Measurements from ENCODE around the gene LGALS9.
"Not testable (repeated sequence)": the region's sequence is repeated elsewhere in the genome, so short reads cannot be mapped to it uniquely, and the experiment has no call there.

The LGALS9 gene

GRCh38 chr17:27655525-27656111 is 24.6 kb downstream of the LGALS9 start:
- FAIRE-seq, result not testable (repeated sequence)

- not testable (repeated sequence) for FAIRE-seq
These were observed 25.6 kb downstream of the LGALS9 start for GRCh38 chr17:27656620-27657019.

GRCh38 chr17:27657620-27658019 is 26.6 kb downstream of the LGALS9 start:
- FAIRE-seq, result no peak

- no peak for FAIRE-seq
These were observed 28.7 kb downstream of the LGALS9 start for GRCh38 chr17:27659683-27660082.

GRCh38 chr17:27660436-27660835 is 29.4 kb downstream of the LGALS9 start:
- FAIRE-seq, result no peak

- FAIRE-seq, result no peak
These were observed 33.1 kb downstream of the LGALS9 start for GRCh38 chr17:27663936-27664605.

GRCh38 chr17:27664606-27664965 is 33.6 kb downstream of the LGALS9 start:
- FAIRE-seq, result no peak

- FAIRE-seq, result no peak
These were observed 34.6 kb downstream of the LGALS9 start for GRCh38 chr17:27665549-27665948.

- not testable (repeated sequence) for FAIRE-seq
These were observed 35.3 kb downstream of the LGALS9 start for GRCh38 chr17:27666270-27666669.

- FAIRE-seq, result no peak
These were observed 36.0 kb downstream of the LGALS9 start for GRCh38 chr17:27666831-27667560.

- no peak for FAIRE-seq
These were observed 36.9 kb downstream of the LGALS9 start for GRCh38 chr17:27667656-27668487.

GRCh38 chr17:27668488-27668823 is 37.5 kb downstream of the LGALS9 start:
- no peak for FAIRE-seq

GRCh38 chr17:27669136-27669535 is 38.1 kb downstream of the LGALS9 start:
- FAIRE-seq, result no peak

GRCh38 chr17:27669850-27670249 is 38.9 kb downstream of the LGALS9 start:
- no peak for FAIRE-seq

- FAIRE-seq, result no peak
These were observed 40.0 kb downstream of the LGALS9 start for GRCh38 chr17:27670791-27671590.

- FAIRE-seq, result no peak
These were observed 40.6 kb downstream of the LGALS9 start for GRCh38 chr17:27671591-27671910.

- FAIRE-seq, result not testable (repeated sequence)
These were observed 41.0 kb downstream of the LGALS9 start for GRCh38 chr17:27671977-27672480.

GRCh38 chr17:27674335-27674734 is 43.3 kb downstream of the LGALS9 start:
- no peak for FAIRE-seq

GRCh38 chr17:27677191-27677590 is 46.2 kb downstream of the LGALS9 start:
- no peak for FAIRE-seq

GRCh38 chr17:27686322-27686721 is 55.3 kb downstream of the LGALS9 start:
- not testable (repeated sequence) for FAIRE-seq

GRCh38 chr17:27690882-27691281 is 59.9 kb downstream of the LGALS9 start:
- FAIRE-seq, result no peak

GRCh38 chr17:27695254-27695814 is 64.3 kb downstream of the LGALS9 start:
- FAIRE-seq, result not testable (repeated sequence)
